Gastrocnemius medialis (tissue), 4 donors: ENCODE data around the gene PATZ1.

Source experiments
- CTCF ChIP-seq, 5 experiments: fragments of 450-650 bp in 3 of 5; fragments of 200-600 bp in 2 of 5; sonication (generic) in 2 of 5; IDR thresholded peaks in 4 of 5; conservative IDR thresholded peaks in 1 of 5; 1 replicate in 4 of 5; 2 replicates in 1 of 5; pipeline ENCODE4 v1.5.1; 2016 to 2019; ENCODE audit warnings: antibody characterized with exemption in 5 of 5, mild to moderate bottlenecking in 3 of 5, moderate library complexity in 3 of 5
- POLR2A ChIP-seq, 2 donors: fragments of 450-650 bp; IDR thresholded peaks; one replicate each; pipeline ENCODE4 v1.6.1; 2017; ENCODE audit warnings: antibody characterized with exemption in 2 of 2, mild to moderate bottlenecking in 2 of 2, moderate library complexity in 2 of 2

DNA sequence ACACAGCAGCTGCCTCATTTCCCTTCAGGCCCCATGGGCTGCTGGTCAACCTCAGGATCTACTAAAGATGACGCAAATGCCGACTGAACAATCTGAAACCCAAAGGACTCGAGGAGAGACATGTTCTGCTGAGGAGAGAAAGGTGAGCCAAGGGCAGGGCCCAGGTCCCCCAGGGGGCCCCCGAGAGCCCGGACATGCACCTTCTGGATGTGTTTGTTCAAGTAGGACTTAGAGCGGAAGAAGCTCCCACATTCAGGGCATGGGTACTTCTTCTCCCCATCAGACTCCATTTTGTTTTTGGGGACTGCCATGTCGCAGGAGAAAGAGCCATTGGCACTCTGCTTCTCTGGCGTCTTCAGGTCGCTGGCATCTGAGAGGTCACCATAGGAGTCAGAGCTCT is 19.3 kb downstream of the PATZ1 start:
- TF ChIP-seq CTCF (IDR thresholded peaks at IDR 0.05 in 4 of 5, conservative IDR thresholded peaks at IDR 0.05 in 1 of 5) (no peak), POLR2A (IDR thresholded peaks at IDR 0.05) (no peak)
